ENCODE results near the gene MYBBP1A.

- TF ChIP-seq GATA2 (IDR thresholded peaks at IDR 0.05; ENCODE audit: low read depth, low read length) (no peak), GATA3 (IDR thresholded peaks at IDR 0.05; ENCODE audit: low read depth, low read length) (no peak)
Measured at GRCh38 chr17:4544135-4544950, 10.8 kb downstream of the MYBBP1A start.

All from SH-SY5Y (cell line).